Sigmoid colon (tissue), 7 donors: ENCODE results near the gene WIPF3. TPM values are rescaled to one million over a fixed set of nuclear protein-coding genes. Genes with fewer than 3 reads are reported as not detected.

Experiments
- DNase-seq: peaks from one replicate; pipeline ENCODE4 v3.0.0-alpha.2; 2019
- H3K27ac ChIP-seq, 4 donors: fragments of 200-600 bp; sonication (generic); one replicate each; pipeline ENCODE4 v1.5.1; 2016 to 2019; ENCODE audit warnings: mild to moderate bottlenecking in 1 of 4
- H3K27me3 ChIP-seq, 3 donors: fragments of 200-600 bp; sonication (generic); one replicate each; pipeline ENCODE4 v1.5.1; 2019; ENCODE audit warnings: mild to moderate bottlenecking in 1 of 3
- H3K36me3 ChIP-seq, 4 donors: fragments of 200-600 bp; sonication (generic); one replicate each; pipeline ENCODE4 v1.5.1; 2016 to 2019
- H3K4me1 ChIP-seq, 4 donors: fragments of 200-600 bp; sonication (generic); one replicate each; pipeline ENCODE4 v1.5.1; 2017 to 2019
- H3K4me3 ChIP-seq, 4 donors: fragments of 200-600 bp; sonication (generic); one replicate each; pipeline ENCODE4 v1.5.1; 2017 to 2019; ENCODE audit warnings: mild to moderate bottlenecking in 2 of 4, moderate library complexity in 1 of 4
- H3K9me3 ChIP-seq, 4 donors: fragments of 200-600 bp in 3 of 4; sonication (generic) in 3 of 4; one replicate each; pipeline versions ENCODE4 v1.5.1 to v1.6.1; 2013 to 2019
- CTCF ChIP-seq, 4 experiments: fragments of 450-650 bp in 3 of 4; fragments of 200-600 bp in 1 of 4; IDR thresholded peaks; one replicate each; pipeline ENCODE4 v1.5.1; 2016 to 2019; ENCODE audit warnings: antibody characterized with exemption in 4 of 4, mild to moderate bottlenecking in 3 of 4, moderate library complexity in 2 of 4
- EP300 ChIP-seq, 4 donors: sonication (generic); formaldehyde crosslinking; IDR thresholded peaks; one replicate each; pipeline ENCODE4 v1.6.1; 2017; ENCODE audit warnings: antibody characterized with exemption in 4 of 4
- POLR2A ChIP-seq, 2 donors: fragments of 450-650 bp; IDR thresholded peaks; one replicate each; pipeline ENCODE4 v1.6.1; 2016; ENCODE audit warnings: antibody characterized with exemption in 2 of 2, mild to moderate bottlenecking in 2 of 2, moderate library complexity in 2 of 2
- POLR2AphosphoS5 ChIP-seq, 4 donors: sonication (generic); formaldehyde crosslinking; IDR thresholded peaks; one replicate each; pipeline ENCODE4 v1.6.1; 2017; ENCODE audit warnings: antibody characterized with exemption in 4 of 4
- WGBS, 2 donors: extraction: QIAGEN DNeasy Blood & Tissue Kit; methylation state at CpG; one replicate each; pipeline ENCODE4 v1.1.7; 2013; 5-methylcytosine and 5-hydroxymethylcytosine counted together
- intact Hi-C: fragments of 100-400 bp; cut with DNase I; formaldehyde crosslinking; loops from one replicate; pipeline ENCODE4 v1.15.1; 2023
- polyA plus RNA-seq, 3 donors: library from polyadenylated mRNA; stranded (reverse); fragments of 200-250 nt; gene quantifications; one replicate each; pipeline ENCODE4 v1.2.3, GENCODE V29; 2013
- total RNA-seq, 4 donors: library from RNA; depleted of rRNA; stranded (reverse); fragments of >200 nt; gene quantifications; one replicate each; pipeline ENCODE4 v1.1.0, GENCODE V29; 2016
- donor health status: healthy with polysubstance abuse.
- donor health status: Bipolar disorder and iron deficiency.
- donor health status: healthy.

Gene WIPF3
- total and polyA plus RNA-seq, 7 donors: 0.46 to 4.7 (median 0.71) TPM

GRCh38 chr7:29948587-29948986 lies 142.3 kb downstream of the WIPF3 start:
- H3K36me3 ChIP-seq: peaks cover 5 to 61% (median 19%) of the 10 kb centered on the region in 4 donors
- TF ChIP-seq EP300 (IDR thresholded peaks at IDR 0.05): no peak
- TF ChIP-seq POLR2AphosphoS5 (IDR thresholded peaks at IDR 0.05): no peak
- no peak for TF ChIP-seq CTCF (IDR thresholded peaks at IDR 0.05)
- no peak for TF ChIP-seq POLR2A (IDR thresholded peaks at IDR 0.05)
- H3K4me1 ChIP-seq: no peaks in the 10 kb centered on the region
- intact Hi-C loops: loop anchor here (10.0 kb wide), 1 partner anchor 116 kb away; no protein-coding TSS in a partner anchor
- 84 to 91% methylated on average over 2 of the region's 2 CpGs for WGBS, 2 donors
- no peaks in the 10 kb centered on the region for H3K9me3 ChIP-seq
- H3K4me3 ChIP-seq: no peak overlapping the region
- no peaks in the 10 kb centered on the region for H3K27me3 ChIP-seq
- DNase-seq: no peak
- H3K27ac ChIP-seq: no peak overlapping the region

GRCh38 chr7:29950480-29950879 lies 144.2 kb downstream of the WIPF3 start:
- H3K27ac ChIP-seq: no peak overlapping the region
- WGBS, 2 donors: 94% methylated on average over 8 of the region's 8 CpGs
- H3K36me3 ChIP-seq: peaks cover 0 to 61% (median 14%) of the 10 kb centered on the region in 4 donors
- H3K4me1 ChIP-seq: no peaks in the 10 kb centered on the region
- no peak for DNase-seq
- no peak overlapping the region for H3K4me3 ChIP-seq
- intact Hi-C loops: no loop called here
- H3K27me3 ChIP-seq: no peaks in the 10 kb centered on the region
- no peaks in the 10 kb centered on the region for H3K9me3 ChIP-seq
- no peak for TF ChIP-seq EP300 (IDR thresholded peaks at IDR 0.05)
- no peak for TF ChIP-seq POLR2AphosphoS5 (IDR thresholded peaks at IDR 0.05)
- TF ChIP-seq POLR2A (IDR thresholded peaks at IDR 0.05): no peak
- no peak for TF ChIP-seq CTCF (IDR thresholded peaks at IDR 0.05)

- TF ChIP-seq POLR2A (IDR thresholded peaks at IDR 0.05): no peak
- TF ChIP-seq CTCF (IDR thresholded peaks at IDR 0.05): no peak
- TF ChIP-seq EP300 (IDR thresholded peaks at IDR 0.05): no peak
- TF ChIP-seq POLR2AphosphoS5 (IDR thresholded peaks at IDR 0.05): no peak
- Histone ChIP-seq H3K27me3 (no peaks in the 10 kb centered on the region), H3K4me1 (no peaks in the 10 kb centered on the region), H3K9me3 (no peaks in the 10 kb centered on the region), H3K27ac (no peak overlapping the region), H3K4me3 (no peak overlapping the region), H3K36me3 (peaks cover 0 to 58% (median 13%) of the 10 kb centered on the region in 4 donors)
- no peak for DNase-seq
- intact Hi-C loops: no loop called here
- 97% methylated on average over 8 of the region's 8 CpGs for WGBS, 2 donors
These were observed 144.9 kb downstream of the WIPF3 start for GRCh38 chr7:29951206-29951605.

- no peaks in the 10 kb centered on the region for H3K27me3 ChIP-seq
- TF ChIP-seq POLR2AphosphoS5 (IDR thresholded peaks at IDR 0.05) (no peak), EP300 (IDR thresholded peaks at IDR 0.05) (no peak)
- H3K27ac ChIP-seq: peak overlapping the region in 1 of 4 donors; percentile 2
- no peak overlapping the region for H3K4me3 ChIP-seq
- H3K4me1 ChIP-seq: peaks cover 0 to 3% (median 0%) of the 10 kb centered on the region in 4 donors
- no peak for DNase-seq
- intact Hi-C loops: no loop called here
- H3K36me3 ChIP-seq: peaks cover 0 to 54% (median 13%) of the 10 kb centered on the region in 4 donors
- no peaks in the 10 kb centered on the region for H3K9me3 ChIP-seq
- WGBS, 2 donors: 82 to 92% methylated on average over 4 of the region's 4 CpGs
These were observed 147.5 kb downstream of the WIPF3 start for GRCh38 chr7:29953726-29954347.

GRCh38 chr7:29955075-29955792 lies 148.9 kb downstream of the WIPF3 start:
- no peaks in the 10 kb centered on the region for H3K9me3 ChIP-seq
- H3K27me3 ChIP-seq: no peaks in the 10 kb centered on the region
- WGBS, 2 donors: 84 to 91% methylated on average over 7 of the region's 7 CpGs
- DNase-seq: no peak
- no peak for TF ChIP-seq POLR2A (IDR thresholded peaks at IDR 0.05)
- TF ChIP-seq EP300 (IDR thresholded peaks at IDR 0.05): no peak
- TF ChIP-seq CTCF (IDR thresholded peaks at IDR 0.05): no peak
- TF ChIP-seq POLR2AphosphoS5 (IDR thresholded peaks at IDR 0.05): no peak
- no peak overlapping the region for H3K4me3 ChIP-seq
- peaks cover 0 to 50% (median 10%) of the 10 kb centered on the region in 4 donors for H3K36me3 ChIP-seq
- intact Hi-C loops: no loop called here
- H3K27ac ChIP-seq: no peak overlapping the region
- H3K4me1 ChIP-seq: peaks cover 0 to 3% (median 0%) of the 10 kb centered on the region in 4 donors
